Measurements from ENCODE around the gene DYNC1I2. TPM values are rescaled to one million over a fixed set of nuclear protein-coding genes. Genes with fewer than 3 reads are reported as not detected.

Gene DYNC1I2
- total RNA-seq, 2 experiments from 2014 or later = 42.3 to 58.5 TPM

DNA sequence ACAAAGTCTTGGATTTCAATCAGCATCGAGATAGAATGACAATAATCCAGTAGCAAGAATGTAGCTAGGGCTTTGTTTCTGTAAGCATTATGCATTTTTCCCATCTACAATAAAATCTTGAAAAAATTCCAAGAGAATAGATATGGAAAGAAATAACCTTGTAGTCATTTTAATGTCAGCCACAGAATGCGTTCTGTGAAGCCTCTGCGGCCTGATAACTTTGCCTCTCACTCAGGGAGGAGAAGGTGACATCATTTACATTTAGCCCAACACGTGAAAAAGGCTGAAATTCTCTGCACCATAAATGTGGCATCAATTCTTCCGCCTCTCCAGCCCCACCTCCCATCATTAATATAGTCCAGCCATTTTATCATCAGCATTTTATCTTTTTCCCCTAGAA is 19.1 kb upstream of the DYNC1I2 start:
- no peak for TF ChIP-seq EZH2phosphoT487 (IDR thresholded peaks at IDR 0.05; ENCODE audit: borderline replicate concordance, low read depth, low read length)
- TF ChIP-seq, protein P1, sequence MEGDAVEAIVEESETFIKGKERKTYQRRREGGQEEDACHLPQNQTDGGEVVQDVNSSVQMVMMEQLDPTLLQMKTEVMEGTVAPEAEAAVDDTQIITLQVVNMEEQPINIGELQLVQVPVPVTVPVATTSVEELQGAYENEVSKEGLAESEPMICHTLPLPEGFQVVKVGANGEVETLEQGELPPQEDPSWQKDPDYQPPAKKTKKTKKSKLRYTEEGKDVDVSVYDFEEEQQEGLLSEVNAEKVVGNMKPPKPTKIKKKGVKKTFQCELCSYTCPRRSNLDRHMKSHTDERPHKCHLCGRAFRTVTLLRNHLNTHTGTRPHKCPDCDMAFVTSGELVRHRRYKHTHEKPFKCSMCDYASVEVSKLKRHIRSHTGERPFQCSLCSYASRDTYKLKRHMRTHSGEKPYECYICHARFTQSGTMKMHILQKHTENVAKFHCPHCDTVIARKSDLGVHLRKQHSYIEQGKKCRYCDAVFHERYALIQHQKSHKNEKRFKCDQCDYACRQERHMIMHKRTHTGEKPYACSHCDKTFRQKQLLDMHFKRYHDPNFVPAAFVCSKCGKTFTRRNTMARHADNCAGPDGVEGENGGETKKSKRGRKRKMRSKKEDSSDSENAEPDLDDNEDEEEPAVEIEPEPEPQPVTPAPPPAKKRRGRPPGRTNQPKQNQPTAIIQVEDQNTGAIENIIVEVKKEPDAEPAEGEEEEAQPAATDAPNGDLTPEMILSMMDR (conservative IDR thresholded peaks at IDR 0.05; ENCODE audit: low read length) = no peak
- Histone ChIP-seq H3K27ac (ENCODE audit: low read depth, low read length, poor library complexity, severe bottlenecking) (no peak overlapping the region), H3K79me2 (ENCODE audit: insufficient read depth, low read depth, low read length) (no peaks in the 10 kb centered on the region), H3K4me2 (ENCODE audit: low read length) (no peak overlapping the region), H2AFZ (ENCODE audit: low read length) (no peak overlapping the region), H3K9me3 (ENCODE audit: low read length) (no peaks in the 10 kb centered on the region), H3K4me3 (ENCODE audit: low read depth, low read length, poor library complexity, severe bottlenecking) (no peak overlapping the region), H3K4me1 (ENCODE audit: insufficient read depth, low read length, poor library complexity, severe bottlenecking) (no peaks in the 10 kb centered on the region), H3K36me3 (ENCODE audit: insufficient read depth, low read length) (no peaks in the 10 kb centered on the region), H3K9me2 (ENCODE audit: insufficient read depth, low read length) (no peaks in the 10 kb centered on the region), H4K20me1 (ENCODE audit: insufficient read depth, low read length) (no peaks in the 10 kb centered on the region)
- BruUV-seq (replicated peaks) = no TSS peak
- POLR2A ChIA-PET = interaction anchor here (0.5 to 2.4 kb wide), 3 partner anchors 13 to 328 kb away, joined by 3 to 8 read pairs (median 7); no protein-coding TSS in a partner anchor
- CTCF ChIA-PET (ENCODE audit: unreplicated experiment) = no interaction called here
- DNase-seq (ENCODE audit: low spot score) = no peak
- intact Hi-C loops (cut with micrococcal nuclease; ENCODE audit: unreplicated experiment) = no loop called here

DNA sequence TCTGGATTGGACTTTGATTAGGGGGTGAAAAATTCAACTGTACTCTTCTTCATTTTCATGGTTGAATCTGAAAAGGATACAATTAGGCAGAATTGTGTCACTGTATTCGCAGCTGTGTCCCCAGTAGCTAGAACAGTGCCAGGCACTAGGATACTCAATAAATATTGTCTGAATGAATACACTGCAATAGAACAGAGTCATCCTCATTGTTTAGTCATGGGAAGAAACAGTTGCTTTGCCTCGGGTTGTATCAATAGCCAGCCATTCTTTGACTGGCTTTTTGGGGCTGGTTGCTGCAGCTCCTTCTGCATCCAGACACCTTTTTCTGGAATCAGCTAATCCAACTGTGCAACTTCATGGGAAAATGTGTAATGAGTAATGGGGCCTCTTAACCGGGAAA is 18.1 kb upstream of the DYNC1I2 start:
- Histone ChIP-seq H3K9me3 (ENCODE audit: low read length) (no peaks in the 10 kb centered on the region), H3K27ac (ENCODE audit: low read depth, low read length, poor library complexity, severe bottlenecking) (no peak overlapping the region), H3K4me2 (ENCODE audit: low read length) (no peak overlapping the region), H2AFZ (ENCODE audit: low read length) (no peak overlapping the region), H3K4me1 (ENCODE audit: insufficient read depth, low read length, poor library complexity, severe bottlenecking) (no peaks in the 10 kb centered on the region), H3K4me3 (ENCODE audit: low read depth, low read length, poor library complexity, severe bottlenecking) (no peak overlapping the region), H3K9me2 (ENCODE audit: insufficient read depth, low read length) (no peaks in the 10 kb centered on the region), H3K36me3 (ENCODE audit: insufficient read depth, low read length) (no peaks in the 10 kb centered on the region), H4K20me1 (ENCODE audit: insufficient read depth, low read length) (no peaks in the 10 kb centered on the region), H3K79me2 (ENCODE audit: insufficient read depth, low read depth, low read length) (no peaks in the 10 kb centered on the region)
- no TSS peak for BruUV-seq (replicated peaks)
- ChIA-PET POLR2A (interaction anchor here (0.7 to 2.4 kb wide), 6 partner anchors 11 to 91 kb away, joined by 3 to 8 read pairs (median 3); no protein-coding TSS in a partner anchor), CTCF (ENCODE audit: unreplicated experiment) (no interaction called here)
- TF ChIP-seq EZH2phosphoT487 (IDR thresholded peaks at IDR 0.05; ENCODE audit: borderline replicate concordance, low read depth, low read length) = no peak
- TF ChIP-seq, protein P1 (conservative IDR thresholded peaks at IDR 0.05; ENCODE audit: low read length) = no peak
- intact Hi-C loops (cut with micrococcal nuclease; ENCODE audit: unreplicated experiment) = no loop called here
- DNase-seq (ENCODE audit: low spot score) = no peak

DNA sequence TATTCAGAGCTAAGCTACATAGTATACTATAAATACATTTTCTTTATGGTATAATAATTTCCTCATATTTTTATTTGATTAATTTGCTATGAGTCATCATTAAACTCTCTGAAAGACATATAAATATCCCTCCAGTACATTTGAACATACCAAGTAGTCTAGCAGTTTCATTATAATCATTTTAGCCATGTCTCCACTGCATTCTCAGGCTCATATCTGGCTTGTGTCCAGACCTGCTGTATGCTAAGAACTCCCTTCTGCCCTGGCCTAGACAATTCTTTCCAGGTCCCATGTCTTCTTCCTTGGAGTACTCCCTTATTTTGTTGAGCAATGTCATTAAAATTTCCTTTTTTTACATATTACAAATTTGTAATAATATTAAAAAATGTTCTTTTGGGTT is 16.6 kb upstream of the DYNC1I2 start:
- Histone ChIP-seq H3K4me2 (ENCODE audit: low read length) (no peak overlapping the region), H3K4me3 (ENCODE audit: low read depth, low read length, poor library complexity, severe bottlenecking) (no peak overlapping the region), H2AFZ (ENCODE audit: low read length) (no peak overlapping the region), H3K79me2 (ENCODE audit: insufficient read depth, low read depth, low read length) (no peaks in the 10 kb centered on the region), H3K36me3 (ENCODE audit: insufficient read depth, low read length) (no peaks in the 10 kb centered on the region), H4K20me1 (ENCODE audit: insufficient read depth, low read length) (no peaks in the 10 kb centered on the region), H3K9me2 (ENCODE audit: insufficient read depth, low read length) (no peaks in the 10 kb centered on the region), H3K27ac (ENCODE audit: low read depth, low read length, poor library complexity, severe bottlenecking) (no peak overlapping the region), H3K9me3 (ENCODE audit: low read length) (no peaks in the 10 kb centered on the region), H3K4me1 (ENCODE audit: insufficient read depth, low read length, poor library complexity, severe bottlenecking) (no peaks in the 10 kb centered on the region)
- intact Hi-C loops (cut with micrococcal nuclease; ENCODE audit: unreplicated experiment) = no loop called here
- BruUV-seq (replicated peaks) = no TSS peak
- TF ChIP-seq, protein P1 (conservative IDR thresholded peaks at IDR 0.05; ENCODE audit: low read length) = no peak
- TF ChIP-seq EZH2phosphoT487 (IDR thresholded peaks at IDR 0.05; ENCODE audit: borderline replicate concordance, low read depth, low read length) = no peak
- ChIA-PET CTCF (ENCODE audit: unreplicated experiment) (interaction anchor here (1.1 kb wide), 1 partner anchor 15 kb away, joined by 3 read pairs; no protein-coding TSS in a partner anchor), POLR2A (interaction anchor here (0.6 to 1.9 kb wide), 8 partner anchors 9 to 926 kb away, joined by 3 to 6 read pairs (median 4); no protein-coding TSS in a partner anchor)
- DNase-seq (ENCODE audit: low spot score) = no peak

Data from OCI-LY7 (cell line).